Heart right ventricle (tissue), 16 donors: Measurements from ENCODE around the gene TAMALIN. TPM values are rescaled to one million over a fixed set of nuclear protein-coding genes. Genes with fewer than 3 reads are reported as not detected.

Experiments
- ATAC-seq, 8 donors: fragments of 200-7000 bp; cut with Tn5 transposase; one replicate each; pipeline ENCODE4 v1.9.1; 2020; ENCODE audit warnings: mild to moderate bottlenecking in 8 of 8, moderate library complexity in 8 of 8, moderate number of reproducible peaks in 1 of 8
- DNase-seq, 2 donors: peaks; one replicate each; pipeline ENCODE4 v3.0.0-alpha.2; 2020
- H3K27ac ChIP-seq, 10 donors: fragments of 200-600 bp; sonication (generic) in 2 of 10; one replicate each; pipeline versions ENCODE4 v1.5.0 to v1.8.0; 2020 to 2022; ENCODE audit warnings: mild to moderate bottlenecking in 3 of 10
- H3K27me3 ChIP-seq, 7 donors: fragments of 200-600 bp; one replicate each; pipeline ENCODE4 v1.8.0; 2021 to 2022; ENCODE audit warnings: mild to moderate bottlenecking in 2 of 7
- H3K36me3 ChIP-seq, 9 donors: fragments of 200-600 bp; sonication (generic) in 1 of 9; one replicate each; pipeline versions ENCODE4 v1.5.0 to v1.8.0; 2020 to 2022; ENCODE audit warnings: mild to moderate bottlenecking in 2 of 9
- H3K4me1 ChIP-seq, 9 donors: fragments of 200-600 bp; sonication (generic) in 1 of 9; one replicate each; pipeline versions ENCODE4 v1.5.0 to v1.8.0; 2020 to 2022; ENCODE audit warnings: mild to moderate bottlenecking in 4 of 9
- H3K4me3 ChIP-seq, 10 donors: fragments of 200-600 bp; sonication (generic) in 2 of 10; one replicate each; pipeline versions ENCODE4 v1.5.0 to v1.8.0; 2020 to 2022; ENCODE audit warnings: mild to moderate bottlenecking in 7 of 10, moderate library complexity in 2 of 10
- H3K9me3 ChIP-seq, 11 donors: fragments of 200-600 bp in 10 of 11; sonication (generic) in 2 of 11; one replicate each; pipeline versions ENCODE4 v1.5.0 to v1.8.0; 2013 to 2022; ENCODE audit warnings: mild to moderate bottlenecking in 2 of 11, control low read depth in 1 of 11, moderate library complexity in 1 of 11
- CTCF ChIP-seq, 9 donors: fragments of 200-600 bp; sonication (generic) in 2 of 9; IDR thresholded peaks; one replicate each; pipeline versions ENCODE4 v1.5.0 to v1.8.0; 2021 to 2022; ENCODE audit warnings: antibody characterized with exemption in 9 of 9, mild to moderate bottlenecking in 5 of 9, moderate library complexity in 1 of 9
- WGBS, 2 donors: extraction: QIAGEN DNeasy Blood & Tissue Kit; methylation state at CpG; one replicate each; pipeline ENCODE4 v1.1.7; 2013; ENCODE audit warnings: inconsistent platforms in 1 of 2; 5-methylcytosine and 5-hydroxymethylcytosine counted together
- intact Hi-C, 10 donors: fragments of 100-400 bp; cut with DNase I; formaldehyde crosslinking; loops; one replicate each; pipeline versions ENCODE4 v1.11.1 to v1.14.2; 2022
- polyA plus RNA-seq, 2 donors: library from polyadenylated mRNA; stranded (reverse); fragments of 200-250 nt; gene quantifications; one replicate each; pipeline ENCODE4 v1.2.3, GENCODE V29; 2013
- total RNA-seq, 10 donors: library from RNA; stranded (reverse); fragmentation: NEBNext Ultra II Directional in 3 of 10; extraction: Animal tissue kit (Norgen Biotek cat#: 25700) in 3 of 10; gene quantifications; one replicate each; pipeline versions ENCODE4 v1.2.1 to v1.2.4, GENCODE V29; 2021 to 2023
- donor health status: Arrhythmogenic right ventricular cardiomyopathy.
- donor health status: ischemic (EF 13 %, LVEDD 7.1; RV severe dilation, severe dysfunction).
- donor health status: healthy with polysubstance abuse.
- donor health status: DM: no; HTN: yes; CAD: no.
- donor health status: DM: no; HTN: no; CAD: no.
- donor health status: ischemic (EF 25% LVEDD 6.9; RV normal size, moderate dysfunction).
- donor health status: ischemic (EF 25% LVEDD 5.7; RV mildly dilated, moderate dysfunction).
- donor health status: healthy.
- donor health status: DM: yes; HTN: yes; CAD: no.
- donor health status: Ischemic cardiomyopathy.
- donor health status: ischemic (EF 35%, LVEDD 5.7; RV mildly dilated, moderate dysfunction).
- donor health status: nonischemic (EF 11% LVEDD 7.7; RV severe dilation, severe dysfunction).
- donor health status: DM: yes; HTN: yes; CAD: no.
- donor health status: PGD.
- donor health status: ischemic (EF 29% LVEDD 5.4; RV normal size, mild dysfunction).
- donor health status: nonischemic (EF 23%, LVEDD 6.1; RV moderate dilation, normal function).

Gene TAMALIN
- total and polyA plus RNA-seq, 12 donors = 16.6 to 58.8 (median 26.9) TPM

- ATAC-seq (no peak), DNase-seq (no peak)
- no peaks in the 10 kb centered on the region for H3K9me3 ChIP-seq
- intact Hi-C loops = no loop called here
- H3K4me1 ChIP-seq = peaks cover 8 to 45% (median 34%) of the 10 kb centered on the region in 9 donors
- peaks cover 0 to 59% (median 22%) of the 10 kb centered on the region in 9 donors for H3K36me3 ChIP-seq
- no peak for TF ChIP-seq CTCF (IDR thresholded peaks at IDR 0.05)
- peaks cover 0 to 16% (median 3%) of the 10 kb centered on the region in 7 donors for H3K27me3 ChIP-seq
- peak overlapping the region in 7 of 10 donors; percentile 28 to 98 (median 96) for H3K27ac ChIP-seq
- WGBS, 2 donors = 96% methylated on average over 8 of the region's 8 CpGs
- H3K4me3 ChIP-seq = no peak overlapping the region
Measured at GRCh38 chr12:52011602-52012214, 5.0 kb downstream of the TAMALIN start.

- no peak for TF ChIP-seq CTCF (IDR thresholded peaks at IDR 0.05)
- no peak for ATAC-seq
Measured at GRCh38 chr12:52013626-52014310, 7.0 kb downstream of the TAMALIN start.

GRCh38 chr12:52014567-52015530 lies 8.1 kb downstream of the TAMALIN start:
- TF ChIP-seq CTCF (IDR thresholded peaks at IDR 0.05) = no peak
- H3K27ac ChIP-seq = no peak overlapping the region
- peaks cover 0 to 52% (median 22%) of the 10 kb centered on the region in 9 donors for H3K36me3 ChIP-seq
- peaks cover 0 to 4% (median 0%) of the 10 kb centered on the region in 7 donors for H3K27me3 ChIP-seq
- H3K4me1 ChIP-seq = peaks cover 5 to 27% (median 17%) of the 10 kb centered on the region in 9 donors
- intact Hi-C loops = no loop called here
- DNase-seq (no peak), ATAC-seq (no peak)
- no peaks in the 10 kb centered on the region for H3K9me3 ChIP-seq
- WGBS, 2 donors = 47 to 69% methylated on average over 48 to 93 of the region's 93 CpGs
- H3K4me3 ChIP-seq = no peak overlapping the region

More at GRCh38 chr12:52013626-52014310, 7.0 kb downstream of the TAMALIN start:
- intact Hi-C loops = no loop called here
- H3K27me3 ChIP-seq = peaks cover 0 to 4% (median 0%) of the 10 kb centered on the region in 7 donors
- H3K36me3 ChIP-seq = peaks cover 0 to 53% (median 22%) of the 10 kb centered on the region in 9 donors
- no peak for DNase-seq
- no peaks in the 10 kb centered on the region for H3K9me3 ChIP-seq
- peaks cover 8 to 38% (median 27%) of the 10 kb centered on the region in 9 donors for H3K4me1 ChIP-seq
- H3K27ac ChIP-seq = no peak overlapping the region
- H3K4me3 ChIP-seq = no peak overlapping the region
- WGBS, 2 donors = 91 to 94% methylated on average over 16 of the region's 16 CpGs

- Histone ChIP-seq H3K27ac (no peak overlapping the region), H3K4me1 (peaks cover 5 to 22% (median 13%) of the 10 kb centered on the region in 9 donors), H3K4me3 (no peak overlapping the region), H3K9me3 (no peaks in the 10 kb centered on the region), H3K27me3 (peaks cover 0 to 4% (median 0%) of the 10 kb centered on the region in 7 donors), H3K36me3 (peaks cover 0 to 49% (median 22%) of the 10 kb centered on the region in 9 donors)
- TF ChIP-seq CTCF (IDR thresholded peaks at IDR 0.05) = no peak
- 79 to 85% methylated on average over 10 of the region's 10 CpGs for WGBS, 2 donors
- peak in 4 of 8 donors; percentile 2 to 16 (median 11) for ATAC-seq
- intact Hi-C loops = no loop called here
- no peak for DNase-seq
Measured at GRCh38 chr12:52015532-52016041, 8.8 kb downstream of the TAMALIN start.
